ENCODE data around the gene HLA-DQB1. TPM values are rescaled to one million over a fixed set of nuclear protein-coding genes. Genes with fewer than 3 reads are reported as not detected.
"Not testable (repeated sequence)": the region's sequence is repeated elsewhere in the genome, so short reads cannot be mapped to it uniquely, and the experiment has no call there.

HLA-DQB1 gene
- total RNA-seq, 4 donors from 2014 or later = 0.14 to 1.9 (median 1.1) TPM; not detected in 1

DNA sequence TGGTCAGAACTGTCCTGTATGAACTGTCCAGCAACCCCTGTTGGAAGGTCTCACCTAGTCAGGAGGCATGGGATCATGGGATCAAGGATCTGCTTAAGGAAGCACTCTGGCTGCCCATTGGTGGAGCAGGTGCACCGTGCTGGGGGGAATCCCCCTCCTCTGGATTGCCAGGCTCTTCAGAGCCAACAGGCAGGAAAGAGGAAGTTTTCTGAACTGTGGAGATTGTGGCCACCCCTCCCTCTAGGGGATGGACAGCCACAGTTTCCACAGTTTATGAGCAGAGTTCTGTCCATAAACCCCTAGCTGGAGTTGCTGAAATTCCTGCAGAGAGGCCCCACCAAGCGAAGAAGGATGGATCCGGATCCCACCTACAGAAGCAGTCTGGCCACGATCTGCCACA is 13.0 kb upstream of the HLA-DQB1 start:
- in situ Hi-C loops (cut with MboI; ENCODE audit: low pct_ligation_motif_present in 1 of 4, low pct_unique_long_range_greater_than_20kb in 1 of 4, low sequenced_read_pairs in 3 of 4) = no loop called here

DNA sequence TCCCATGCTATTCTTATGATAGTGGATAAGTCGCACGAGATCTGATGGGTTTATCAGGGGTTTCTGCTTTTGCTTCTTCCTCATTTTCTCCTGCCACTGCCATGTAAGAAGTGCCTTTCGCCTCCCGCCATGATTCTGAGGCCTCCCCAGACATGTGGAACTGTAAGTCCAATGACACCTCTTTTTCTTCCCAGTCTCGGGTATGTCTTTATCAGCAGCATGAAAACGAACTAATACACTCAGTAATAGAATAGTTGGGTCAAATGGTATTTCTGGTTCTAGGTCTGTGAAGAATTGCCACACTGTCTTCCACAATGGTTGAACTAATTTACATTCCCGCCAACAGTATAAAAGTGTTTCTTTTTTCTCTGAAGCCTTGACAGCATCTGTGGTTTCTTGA is 7.7 kb upstream of the HLA-DQB1 start:
- intact Hi-C loops (cut with DNase I; ENCODE audit: low total_unique reads); H3K9me3 ChIP-seq; H3K27ac ChIP-seq; H3K4me1 ChIP-seq; H3K36me3 ChIP-seq; H3K4me3 ChIP-seq; DNase-seq; in situ Hi-C loops (cut with MboI; ENCODE audit: low pct_ligation_motif_present in 1 of 4, low pct_unique_long_range_greater_than_20kb in 1 of 4, low sequenced_read_pairs in 3 of 4); H3K27me3 ChIP-seq: not testable (repeated sequence)
- WGBS, 2 donors (ENCODE audit: low coverage in 1 of 2) = 80 to 94% methylated on average over 7 of the region's 7 CpGs

More for the DNA sequence above, 13.0 kb upstream of the HLA-DQB1 start:
- Histone ChIP-seq H3K9me3 (no peaks in the 10 kb centered on the region), H3K4me1 (no peaks in the 10 kb centered on the region), H3K36me3 (no peaks in the 10 kb centered on the region), H3K27ac (no peak overlapping the region), H3K27me3 (peaks cover 15% of the 10 kb centered on the region), H3K4me3 (no peak overlapping the region)
- 47% methylated on average over 4 of the region's 4 CpGs; no CpG with 5 or more reads in 1 of the 2 donors for WGBS, 2 donors (ENCODE audit: low coverage in 1 of 2)
- TF ChIP-seq POLR2AphosphoS5 (IDR thresholded peaks at IDR 0.05) (no peak), POLR2A (IDR thresholded peaks at IDR 0.05) (no peak), EP300 (IDR thresholded peaks at IDR 0.05; ENCODE audit: low read depth) (no peak)
- TF ChIP-seq, protein P1, sequence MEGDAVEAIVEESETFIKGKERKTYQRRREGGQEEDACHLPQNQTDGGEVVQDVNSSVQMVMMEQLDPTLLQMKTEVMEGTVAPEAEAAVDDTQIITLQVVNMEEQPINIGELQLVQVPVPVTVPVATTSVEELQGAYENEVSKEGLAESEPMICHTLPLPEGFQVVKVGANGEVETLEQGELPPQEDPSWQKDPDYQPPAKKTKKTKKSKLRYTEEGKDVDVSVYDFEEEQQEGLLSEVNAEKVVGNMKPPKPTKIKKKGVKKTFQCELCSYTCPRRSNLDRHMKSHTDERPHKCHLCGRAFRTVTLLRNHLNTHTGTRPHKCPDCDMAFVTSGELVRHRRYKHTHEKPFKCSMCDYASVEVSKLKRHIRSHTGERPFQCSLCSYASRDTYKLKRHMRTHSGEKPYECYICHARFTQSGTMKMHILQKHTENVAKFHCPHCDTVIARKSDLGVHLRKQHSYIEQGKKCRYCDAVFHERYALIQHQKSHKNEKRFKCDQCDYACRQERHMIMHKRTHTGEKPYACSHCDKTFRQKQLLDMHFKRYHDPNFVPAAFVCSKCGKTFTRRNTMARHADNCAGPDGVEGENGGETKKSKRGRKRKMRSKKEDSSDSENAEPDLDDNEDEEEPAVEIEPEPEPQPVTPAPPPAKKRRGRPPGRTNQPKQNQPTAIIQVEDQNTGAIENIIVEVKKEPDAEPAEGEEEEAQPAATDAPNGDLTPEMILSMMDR (IDR thresholded peaks at IDR 0.05) = no peak
- DNase-seq = no peak
- intact Hi-C loops (cut with DNase I; ENCODE audit: low total_unique reads) = no loop called here

GRCh38 chr6:32671908-32672307 is 5.5 kb upstream of the HLA-DQB1 start:
- H3K4me1 ChIP-seq; in situ Hi-C loops (cut with MboI; ENCODE audit: low pct_ligation_motif_present in 1 of 4, low pct_unique_long_range_greater_than_20kb in 1 of 4, low sequenced_read_pairs in 3 of 4); H3K9me3 ChIP-seq; H3K27ac ChIP-seq; H3K4me3 ChIP-seq; intact Hi-C loops (cut with DNase I; ENCODE audit: low total_unique reads); H3K36me3 ChIP-seq; H3K27me3 ChIP-seq; DNase-seq: not testable (repeated sequence)
- 43 to 54% methylated on average over 1 to 2 of the region's 2 CpGs for WGBS, 2 donors (ENCODE audit: low coverage in 1 of 2)

DNA sequence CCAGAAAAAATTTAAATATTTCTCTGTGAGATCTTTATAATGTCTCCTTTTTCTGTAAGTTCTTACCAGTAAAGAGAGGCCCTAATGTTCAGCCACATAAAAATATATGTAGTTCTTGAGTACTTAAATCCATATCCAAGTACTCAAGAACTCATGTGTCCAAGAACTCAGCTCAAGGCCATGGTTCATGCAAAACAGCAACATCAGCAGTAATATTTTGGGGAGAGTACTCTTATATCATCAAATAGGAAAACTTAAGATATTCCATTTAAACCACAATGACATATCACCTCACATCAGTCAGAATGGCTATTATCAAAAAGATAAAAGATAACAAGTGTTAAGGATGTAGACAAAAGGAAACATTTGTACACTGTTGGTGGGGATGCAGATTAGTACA is 3.4 kb upstream of the HLA-DQB1 start:
- in situ Hi-C loops (cut with MboI; ENCODE audit: low pct_ligation_motif_present in 1 of 4, low pct_unique_long_range_greater_than_20kb in 1 of 4, low sequenced_read_pairs in 3 of 4) = no loop called here
- intact Hi-C loops (cut with DNase I; ENCODE audit: low total_unique reads) = no loop called here
- no peak overlapping the region for H3K27ac ChIP-seq

DNA sequence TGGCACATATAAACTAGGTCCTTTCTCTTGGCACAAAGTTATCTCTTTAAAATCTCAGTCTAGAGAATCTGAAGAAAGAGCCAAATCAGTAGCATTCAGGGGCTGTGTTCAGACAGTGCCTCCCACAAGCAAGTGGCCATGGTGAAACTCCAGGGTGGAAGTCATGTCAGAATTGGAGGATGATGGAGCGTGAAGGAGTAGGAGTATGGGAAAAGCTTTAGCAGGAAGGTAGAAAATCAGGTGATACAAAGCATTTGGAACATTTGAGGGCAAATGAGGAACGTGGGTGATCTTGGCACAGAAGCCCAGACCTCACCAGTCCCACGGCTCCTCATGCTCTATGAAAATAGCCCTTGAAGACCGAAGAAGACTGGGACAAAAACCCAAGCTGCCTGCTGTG is 2.8 kb upstream of the HLA-DQB1 start:
- H3K4me1 ChIP-seq = no peaks in the 10 kb centered on the region
- peaks cover 3% of the 10 kb centered on the region for H3K27me3 ChIP-seq
- H3K4me3 ChIP-seq = no peak overlapping the region
- WGBS, 2 donors (ENCODE audit: low coverage in 1 of 2) = 51 to 72% methylated on average over 3 to 4 of the region's 4 CpGs
- no peak for TF ChIP-seq EP300 (IDR thresholded peaks at IDR 0.05; ENCODE audit: low read depth)
- TF ChIP-seq POLR2AphosphoS5 (IDR thresholded peaks at IDR 0.05) = no peak
- TF ChIP-seq, protein P1 (IDR thresholded peaks at IDR 0.05) = no peak
- no peak for TF ChIP-seq POLR2A (IDR thresholded peaks at IDR 0.05)
- no peaks in the 10 kb centered on the region for H3K36me3 ChIP-seq
- in situ Hi-C loops (cut with MboI; ENCODE audit: low pct_ligation_motif_present in 1 of 4, low pct_unique_long_range_greater_than_20kb in 1 of 4, low sequenced_read_pairs in 3 of 4) (no loop called here), intact Hi-C loops (cut with DNase I; ENCODE audit: low total_unique reads) (no loop called here)
- no peak for DNase-seq
- H3K9me3 ChIP-seq = peaks cover 0 to 8% of the 10 kb centered on the region in 2 donors
- no peak overlapping the region for H3K27ac ChIP-seq

More for the DNA sequence above, 3.4 kb upstream of the HLA-DQB1 start:
- no peak overlapping the region for H3K4me3 ChIP-seq
- H3K36me3 ChIP-seq = no peaks in the 10 kb centered on the region
- H3K9me3 ChIP-seq = peaks cover 0 to 8% of the 10 kb centered on the region in 2 donors
- DNase-seq = no peak
- TF ChIP-seq POLR2A (IDR thresholded peaks at IDR 0.05) = no peak
- TF ChIP-seq POLR2AphosphoS5 (IDR thresholded peaks at IDR 0.05) = no peak
- TF ChIP-seq, protein P1 (IDR thresholded peaks at IDR 0.05) = no peak
- TF ChIP-seq EP300 (IDR thresholded peaks at IDR 0.05; ENCODE audit: low read depth) = no peak
- H3K4me1 ChIP-seq = no peaks in the 10 kb centered on the region
- H3K27me3 ChIP-seq = peaks cover 3% of the 10 kb centered on the region
